Measurements from ENCODE around the gene ASIC5.
A peak's percentile ranks its signal among the peaks of the same experiment; 100 is the strongest.

ASIC5 gene

DNA sequence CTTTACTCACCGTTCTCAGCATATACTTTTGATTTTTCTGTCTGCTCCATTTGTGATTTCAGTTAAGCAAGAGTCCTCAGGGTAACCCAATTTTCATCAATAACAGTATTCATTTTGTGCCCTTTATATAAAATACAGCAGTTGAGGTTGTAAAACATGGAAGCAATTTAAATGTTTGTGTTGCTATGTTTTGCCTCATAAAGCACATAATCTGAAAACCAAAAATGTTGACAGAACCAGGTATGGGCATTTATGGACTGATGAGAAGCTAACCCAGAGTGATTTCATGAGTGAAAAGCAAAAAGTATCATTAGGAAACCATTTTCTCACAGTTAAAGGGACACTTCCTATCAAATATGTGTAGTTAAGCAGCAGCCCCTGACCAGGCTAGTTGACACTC lies at the start of gene ASIC5:
ASIC5 (minus strand) TSS at position 101 of the 400 bp plus-strand sequence; CDS start at position 50, 51 bp downstream.
- no peak for DNase-seq (ENCODE audit: low read depth)

DNA sequence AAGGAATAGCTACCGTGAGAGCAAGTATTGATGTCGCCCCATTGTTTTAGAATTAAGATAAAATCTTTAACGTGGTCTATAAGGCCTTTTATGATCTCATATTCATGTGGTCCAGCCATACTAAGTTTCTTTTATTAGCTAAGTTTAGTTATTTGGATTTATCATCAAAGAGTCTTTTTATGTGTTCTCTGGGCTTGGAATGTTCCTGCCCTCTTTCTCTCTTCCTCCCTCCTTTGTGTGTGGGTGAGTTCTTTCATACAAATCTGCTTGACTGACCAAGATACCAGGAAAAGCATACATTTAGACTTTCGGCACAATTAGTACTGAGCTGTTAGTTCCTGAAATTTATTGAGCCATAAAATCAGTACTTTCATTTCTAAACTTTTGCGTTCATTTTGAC lies 48.7 kb upstream of the ASIC5 start:
- no peak for DNase-seq (ENCODE audit: low read depth)

- no peak for DNase-seq (ENCODE audit: low read depth)
Observed at GRCh38 chr4:155911905-155912304, 45.8 kb upstream of the ASIC5 start.

DNA sequence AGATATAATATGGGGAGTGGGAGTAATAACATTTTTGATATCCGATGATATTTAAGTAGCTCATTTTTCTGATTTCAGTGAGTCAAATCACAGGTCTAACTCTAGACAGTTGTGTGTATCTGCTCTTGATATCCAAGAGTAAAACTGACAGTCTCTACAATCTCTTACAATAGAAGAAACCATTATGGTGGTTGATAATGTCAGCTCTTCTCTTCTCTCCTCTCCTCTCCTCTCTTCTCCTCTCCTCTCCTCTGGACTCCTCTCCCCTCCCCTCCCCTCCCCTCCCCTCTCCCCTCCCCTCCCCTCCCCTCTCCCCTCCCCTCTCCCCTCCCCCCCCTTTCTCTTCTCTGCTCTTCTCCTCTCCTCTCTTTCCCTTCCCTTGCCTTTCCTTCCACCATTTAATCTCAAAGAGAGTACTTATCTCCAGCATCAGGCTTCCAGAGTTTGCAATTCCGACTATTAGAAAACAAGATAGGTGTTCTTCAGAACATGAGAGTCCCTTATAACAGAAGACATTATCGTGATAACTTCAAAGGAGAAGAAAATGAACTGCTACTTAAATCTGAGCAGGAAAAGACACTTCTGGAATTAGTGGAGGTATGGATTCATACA lies 43.6 kb upstream of the ASIC5 start:
- DNase-seq (ENCODE audit: low read depth): no peak

DNA sequence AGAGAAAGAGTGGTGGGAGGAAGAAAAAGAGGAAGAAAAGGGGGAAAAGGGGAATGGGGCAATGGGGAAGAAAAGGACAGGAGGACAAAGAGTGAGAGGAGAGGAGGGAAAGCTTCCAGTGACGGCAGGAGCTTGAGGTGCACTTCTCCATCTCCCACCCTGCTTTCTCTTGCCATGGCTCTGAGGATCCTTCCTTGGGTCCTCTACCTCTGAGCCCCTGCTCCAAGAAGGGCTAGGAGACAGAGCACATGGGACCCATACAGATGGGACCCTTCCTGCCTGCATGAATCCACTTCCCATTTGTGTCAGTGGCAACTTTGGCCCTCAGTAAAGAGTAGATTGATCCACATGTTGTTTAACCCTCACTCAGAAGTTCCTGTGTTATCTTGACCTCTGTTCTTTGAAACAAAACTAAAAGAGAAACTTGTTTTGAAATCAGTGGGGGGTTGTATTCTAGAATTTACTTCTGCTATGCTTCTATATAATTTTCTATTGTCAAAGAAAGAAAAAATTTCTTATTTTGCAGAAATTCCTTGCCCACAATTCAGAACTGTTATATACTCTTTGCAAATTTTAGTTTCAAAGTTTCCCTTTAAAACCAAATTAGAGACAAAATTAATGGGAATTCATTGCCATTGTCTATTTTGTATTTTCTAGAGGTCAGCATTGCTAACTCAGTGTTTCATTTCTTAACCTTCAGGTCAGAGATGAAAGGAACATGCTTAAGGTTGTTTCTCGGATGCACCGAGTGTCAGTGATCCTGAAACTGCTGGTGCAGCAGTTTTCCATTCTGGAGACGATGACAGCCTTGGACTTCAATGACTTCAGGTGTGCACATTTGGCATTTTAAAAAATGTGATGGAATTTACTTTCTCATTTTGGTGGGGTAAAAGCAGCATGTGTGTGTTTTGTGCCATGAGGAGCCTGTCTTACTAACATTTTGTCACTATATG lies 42.4 kb upstream of the ASIC5 start:
- DNase-seq (ENCODE audit: low read depth): no peak

GRCh38 chr4:155907556-155907955 lies 41.5 kb upstream of the ASIC5 start:
- no peak for DNase-seq (ENCODE audit: low read depth)

GRCh38 chr4:155906554-155907247 lies 40.6 kb upstream of the ASIC5 start:
- DNase-seq (ENCODE audit: low read depth): no peak

GRCh38 chr4:155904331-155904730 lies 38.3 kb upstream of the ASIC5 start:
- DNase-seq (ENCODE audit: low read depth): no peak

DNA sequence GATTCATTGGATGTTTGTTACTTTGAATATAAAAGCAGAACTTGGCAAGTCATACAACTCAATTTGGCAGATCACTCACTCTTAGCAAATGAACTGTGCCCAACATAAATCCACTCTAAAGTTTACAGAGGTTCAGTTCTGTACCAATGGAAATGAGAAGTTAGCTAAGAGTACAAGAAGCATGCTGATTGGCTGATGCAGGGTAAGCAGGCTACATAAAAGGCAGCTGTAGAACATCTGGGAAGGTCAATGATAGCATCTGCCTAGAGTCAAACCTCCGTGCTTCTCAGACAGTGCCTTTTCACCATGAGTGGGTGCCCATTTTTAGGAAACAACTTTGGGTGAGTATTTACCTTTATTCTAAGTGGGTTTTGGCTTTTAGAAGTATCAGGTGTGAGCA lies 37.4 kb upstream of the ASIC5 start, which contains the start of gene TDO2:
TDO2 (plus strand) TSS at position 244 of the 400 bp plus-strand sequence; CDS start at position 307, 63 bp downstream.
- no peak for DNase-seq (ENCODE audit: low read depth)

DNA sequence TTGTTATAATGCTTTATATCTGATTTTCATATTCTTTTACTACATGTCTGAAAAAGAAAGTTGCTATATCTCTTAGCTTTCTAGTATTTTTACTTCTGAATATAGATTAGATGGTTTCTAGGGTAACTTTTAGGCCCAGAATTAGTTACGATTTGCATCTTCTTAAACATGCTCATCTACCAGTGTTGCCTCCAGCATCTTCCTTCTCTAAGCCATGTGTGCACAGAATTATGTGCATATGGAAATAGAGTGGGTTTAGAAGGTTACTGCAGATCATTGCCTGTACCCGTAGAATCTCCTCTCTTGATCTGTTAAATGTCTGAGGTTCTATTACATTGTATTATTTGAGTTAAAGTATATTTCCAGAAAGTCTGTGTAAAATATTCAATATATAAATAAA lies 34.9 kb upstream of the ASIC5 start:
- DNase-seq (ENCODE audit: low read depth): no peak

DNA sequence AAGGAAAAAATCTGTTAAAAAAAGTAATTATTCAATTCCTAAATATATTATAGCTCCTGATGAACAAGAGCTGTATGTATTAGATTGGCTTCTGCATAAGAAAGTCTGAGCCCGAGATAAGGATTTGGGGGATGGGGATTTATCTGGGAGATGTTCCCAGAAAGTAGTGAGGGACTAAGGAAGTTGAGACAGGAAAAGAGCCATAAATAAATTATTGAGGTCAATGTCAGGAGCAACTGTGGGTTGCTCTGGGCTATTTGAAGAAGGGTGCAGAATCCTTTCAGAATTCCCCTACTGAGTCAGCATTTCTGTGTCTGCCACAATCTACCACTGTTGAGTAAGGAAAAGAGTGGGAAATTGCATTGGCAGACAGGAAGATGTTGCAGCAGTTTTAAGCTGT lies 34.3 kb upstream of the ASIC5 start:
- no peak for DNase-seq (ENCODE audit: low read depth)

- no peak for DNase-seq (ENCODE audit: low read depth)
Observed at GRCh38 chr4:155899891-155900290, 33.8 kb upstream of the ASIC5 start.

- DNase-seq (ENCODE audit: low read depth): peak; percentile 14
Observed at GRCh38 chr4:155898371-155898770, 32.3 kb upstream of the ASIC5 start.

GRCh38 chr4:155891058-155891457 lies 25.0 kb upstream of the ASIC5 start:
- no peak for DNase-seq (ENCODE audit: low read depth)

DNA sequence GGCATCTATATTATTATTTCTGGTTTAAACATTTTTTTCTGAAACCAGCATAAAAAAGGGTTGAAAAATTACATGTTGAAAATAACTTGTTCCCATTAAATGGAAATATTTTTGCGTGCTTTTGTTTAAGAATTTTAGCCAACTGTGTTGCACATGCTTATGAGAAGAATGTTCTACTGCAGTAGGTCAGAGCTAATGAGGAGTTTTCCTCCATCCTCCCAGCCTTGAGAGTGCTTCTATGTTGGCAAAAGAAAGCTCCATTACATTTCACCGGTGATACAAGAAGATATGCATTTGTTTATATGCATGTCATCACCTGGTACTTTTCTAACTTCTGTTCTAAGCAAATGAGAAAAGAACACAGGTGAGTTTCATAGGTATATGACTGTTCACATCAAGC lies 23.9 kb upstream of the ASIC5 start:
- DNase-seq (ENCODE audit: low read depth): no peak

DNA sequence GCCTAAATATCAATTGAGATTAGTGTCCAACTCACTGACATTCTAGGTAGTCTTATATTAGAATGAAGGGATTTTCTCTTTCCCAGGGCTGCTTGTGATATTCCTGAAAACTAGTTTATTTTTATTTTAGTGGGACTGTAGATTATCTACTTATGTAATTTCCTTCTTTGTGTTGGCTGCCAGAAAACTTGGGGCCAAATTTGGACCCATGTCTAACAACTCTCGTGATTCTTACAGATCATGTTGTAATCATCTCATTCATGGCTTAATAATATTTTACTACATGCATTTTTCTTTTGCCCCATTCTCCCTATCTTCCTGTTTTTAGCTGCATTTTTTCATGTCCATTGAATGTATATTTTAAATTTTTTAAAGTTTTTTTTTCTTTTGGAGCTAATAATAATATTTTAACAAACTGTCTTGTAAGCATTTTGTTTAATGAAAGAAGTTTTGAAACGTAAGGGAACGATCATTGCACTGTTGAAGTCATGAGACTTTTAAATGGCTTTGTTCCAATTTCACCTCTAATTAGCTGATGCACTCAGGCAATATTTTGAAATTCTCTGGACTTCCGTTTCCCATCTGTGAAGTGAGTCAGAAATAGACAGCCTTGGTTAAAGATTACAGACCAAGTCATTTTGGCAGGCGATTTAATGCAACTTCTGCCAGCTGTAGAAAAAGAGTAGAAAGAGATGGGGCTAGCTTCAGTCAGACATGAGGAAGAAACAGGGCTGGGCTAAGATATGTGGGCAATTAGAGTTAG lies 23.1 kb upstream of the ASIC5 start:
- no peak for DNase-seq (ENCODE audit: low read depth)

- DNase-seq (ENCODE audit: low read depth): no peak
Observed at GRCh38 chr4:155887847-155888570, 21.9 kb upstream of the ASIC5 start.

DNA sequence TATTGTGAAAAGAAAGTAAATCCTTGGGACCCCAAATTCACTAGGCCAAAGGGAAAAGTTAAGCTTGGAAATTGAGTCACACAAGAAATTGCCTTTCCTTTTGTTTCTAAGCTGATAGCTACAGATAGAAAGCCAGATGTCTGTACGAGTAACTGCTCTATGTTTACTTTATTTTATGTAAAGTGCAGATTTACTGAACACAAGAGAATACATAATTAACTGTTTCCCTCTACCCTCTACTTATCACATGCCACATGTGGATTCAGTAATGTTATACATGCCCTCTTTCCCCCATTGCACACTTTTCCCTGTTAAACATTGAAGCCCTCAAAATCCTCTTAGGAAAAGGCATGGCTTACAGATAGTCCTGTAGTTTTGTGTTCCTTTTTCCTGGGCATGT lies 21.0 kb upstream of the ASIC5 start:
- no peak for DNase-seq (ENCODE audit: low read depth)

DNA sequence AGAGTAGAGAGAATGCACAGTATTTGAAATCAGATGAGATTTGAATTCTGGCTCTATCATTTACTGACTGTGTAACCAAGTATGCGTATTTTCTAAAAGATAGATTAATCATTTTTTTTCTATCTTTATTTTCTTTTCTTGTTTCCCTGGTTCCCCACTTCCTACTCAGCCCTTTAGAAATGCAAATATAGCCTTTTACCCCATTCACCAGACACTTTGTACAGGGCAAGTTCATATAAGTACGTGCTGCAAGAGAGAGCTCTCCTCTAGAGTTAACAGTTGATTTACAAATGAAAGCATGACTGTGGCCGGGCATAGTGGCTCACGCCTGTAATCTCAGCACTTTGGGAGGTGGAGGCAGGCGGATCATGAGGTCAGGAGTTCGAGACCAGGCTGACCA lies 19.6 kb upstream of the ASIC5 start:
- no peak for DNase-seq (ENCODE audit: low read depth)

- DNase-seq (ENCODE audit: low read depth): no peak
Observed at GRCh38 chr4:155883895-155884294, 17.8 kb upstream of the ASIC5 start.

DNA sequence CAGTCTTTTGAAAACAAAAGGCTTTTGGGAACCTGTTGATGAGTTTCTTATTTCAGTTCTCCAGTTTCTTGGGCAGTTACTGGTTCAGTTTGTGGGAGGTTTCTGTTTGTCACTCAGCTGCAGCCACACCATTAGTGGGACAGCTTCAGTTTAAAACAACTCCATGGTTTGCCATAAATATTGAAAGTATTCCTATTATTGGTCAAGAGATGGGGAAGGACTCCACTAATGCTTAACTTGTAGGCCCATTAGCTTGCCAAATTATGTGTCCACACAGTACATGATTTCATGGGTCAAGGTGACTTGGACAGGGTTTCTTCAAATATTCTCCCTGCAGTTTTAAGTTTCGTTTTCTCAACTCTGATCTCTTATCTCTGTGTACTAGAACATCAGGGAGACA lies 15.5 kb upstream of the ASIC5 start:
- DNase-seq (ENCODE audit: low read depth): no peak
